ENCODE results near the gene CBX5.
"Not testable (repeated sequence)": the region's sequence is repeated elsewhere in the genome, so short reads cannot be mapped to it uniquely, and the experiment has no call there.

Gene CBX5

GRCh38 chr12:54294152-54294952, 14.4 kb upstream of the CBX5 start:
- peak; percentile 70 for DNase-seq

DNA sequence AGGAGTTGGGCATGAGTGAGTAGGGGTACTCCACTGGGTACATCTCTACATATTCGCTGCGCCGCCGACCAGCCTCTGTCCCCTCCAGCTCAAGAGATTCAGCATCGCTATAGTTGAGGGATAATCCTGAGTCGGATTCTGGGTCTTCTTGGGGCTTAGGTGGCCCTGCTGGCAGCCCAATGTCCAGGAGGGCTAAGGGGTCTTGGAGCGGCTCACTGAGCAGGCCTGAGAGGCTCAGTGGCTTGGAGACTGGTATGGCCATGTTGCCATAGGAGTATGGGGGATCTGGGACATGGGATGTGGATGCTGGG, 13.0 kb upstream of the CBX5 start:
- DNase-seq: no peak

DNA sequence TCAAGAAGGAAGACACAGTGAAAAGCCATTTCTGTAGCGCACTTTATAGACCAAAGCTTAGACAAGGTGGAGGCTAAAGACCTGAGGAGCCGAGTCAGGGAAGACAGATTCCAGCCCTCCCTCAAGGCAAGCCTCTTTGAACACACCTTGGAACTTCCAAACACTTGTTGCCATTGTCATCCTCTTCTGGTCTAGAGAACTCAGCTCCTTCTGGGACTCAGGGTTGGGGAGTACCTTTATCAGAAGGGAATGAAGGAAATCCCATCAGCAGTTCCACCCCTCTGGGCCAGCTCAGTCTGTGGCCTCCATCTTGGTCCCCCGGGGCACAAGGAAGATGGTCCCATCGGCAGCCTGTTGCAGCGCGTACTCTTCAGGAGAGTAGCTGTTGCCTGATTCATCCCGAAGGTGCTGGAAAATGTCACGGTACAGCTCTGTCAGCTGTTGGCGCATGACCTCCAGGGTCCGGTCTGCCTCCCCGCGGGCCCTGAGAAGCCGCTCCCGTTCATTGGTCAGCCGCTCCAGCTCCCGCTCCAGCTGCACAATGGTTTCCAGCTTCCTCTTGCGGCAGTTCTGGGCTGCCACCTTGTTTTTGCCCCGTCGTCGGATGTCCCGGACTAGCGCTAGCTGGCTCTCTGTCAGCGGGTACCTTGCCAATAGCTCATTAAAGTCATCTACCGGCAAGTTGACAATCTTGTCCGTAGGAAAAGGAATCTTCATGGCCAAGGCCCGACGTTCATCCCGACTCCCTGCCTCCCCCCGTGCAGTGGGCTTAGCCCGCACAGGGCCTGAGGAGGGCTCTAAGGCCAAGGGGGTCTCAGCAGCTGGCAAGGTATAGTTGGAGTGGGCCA, 12.4 kb upstream of the CBX5 start:
- no peak for DNase-seq

DNA sequence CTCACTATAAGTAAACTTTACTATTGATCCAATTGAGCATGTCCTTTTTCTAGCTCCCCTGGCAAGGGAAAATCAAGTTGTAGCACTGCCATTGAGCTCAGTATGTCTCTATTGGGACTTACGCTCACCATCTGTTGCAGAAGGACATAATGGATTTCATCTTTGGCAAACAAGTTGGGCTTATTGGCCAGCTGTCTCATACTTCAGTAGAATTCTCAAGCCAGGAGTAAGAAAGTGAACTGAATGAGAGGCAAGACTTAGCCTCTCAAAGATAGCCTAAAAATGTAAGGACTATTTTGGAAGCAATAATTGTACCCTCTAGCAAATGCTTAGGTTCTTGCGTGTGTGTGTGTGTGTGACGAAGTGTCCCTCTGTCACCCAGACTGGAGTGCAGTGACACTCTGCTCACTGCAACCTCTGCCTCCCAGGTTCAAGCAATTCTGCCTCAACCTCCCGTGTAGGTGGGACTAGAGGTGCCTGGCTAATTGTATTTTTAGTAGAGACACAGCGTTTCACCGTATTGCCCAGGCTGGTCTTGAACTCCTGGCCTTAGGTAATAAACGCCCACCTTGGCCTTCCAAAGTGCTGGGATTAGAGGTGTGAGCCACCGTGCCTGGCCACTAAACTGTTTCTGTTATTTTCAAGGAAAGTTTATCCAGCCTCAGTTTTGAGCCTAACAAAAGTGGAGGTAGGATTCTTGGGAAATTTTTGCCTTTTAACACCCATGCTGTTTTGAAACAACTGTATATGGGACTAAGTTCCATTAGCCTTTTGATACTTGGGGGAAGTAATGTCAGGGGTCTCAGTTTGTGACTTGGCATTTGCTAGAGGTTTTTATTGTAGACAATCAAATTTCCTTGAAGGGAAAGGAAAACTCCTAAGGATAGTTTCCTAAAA, 7.6 kb upstream of the CBX5 start:
- no peak for DNase-seq

- no peak for DNase-seq
Measured at GRCh38 chr12:54286042-54287030, 6.4 kb upstream of the CBX5 start.

DNA sequence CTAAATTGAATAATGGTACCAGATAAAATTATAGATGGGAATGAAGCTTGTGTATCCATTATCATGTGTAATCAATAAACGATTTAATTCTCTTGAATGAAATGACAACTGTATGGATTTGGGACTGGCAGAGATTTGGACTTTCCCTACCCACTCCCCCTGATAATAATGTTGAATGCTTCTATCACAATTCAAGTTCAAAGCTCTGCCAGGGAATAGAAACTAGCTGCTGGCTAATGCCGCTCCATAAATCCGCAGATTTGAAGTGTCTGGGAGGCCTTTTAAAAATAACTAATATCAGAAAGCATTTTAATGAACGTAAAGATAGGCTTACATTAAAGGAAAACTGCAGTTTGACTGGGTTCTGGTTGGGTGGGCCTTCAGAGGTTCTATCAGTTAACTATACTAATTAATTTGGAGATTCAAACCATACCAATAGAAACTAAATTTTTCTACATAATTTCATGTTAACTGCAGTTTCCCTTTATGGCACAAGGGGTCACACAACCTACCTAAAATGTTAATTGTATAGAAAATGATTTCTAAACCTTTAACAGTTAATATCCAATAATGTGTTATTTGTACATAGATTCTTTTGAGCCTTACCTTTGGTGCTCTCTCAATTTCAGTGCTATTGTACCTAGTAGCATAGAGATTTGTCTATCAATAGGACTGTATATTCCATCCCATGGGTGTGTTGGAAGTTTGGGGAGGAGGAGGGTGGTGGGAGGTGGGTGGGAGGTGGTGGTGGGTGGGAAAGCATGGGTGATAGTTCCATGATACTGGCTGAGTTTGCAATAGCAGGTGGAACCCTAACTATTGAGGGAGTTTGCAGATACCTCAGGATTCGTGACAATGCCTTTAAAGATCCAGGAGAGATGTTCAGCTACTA, 5.5 kb upstream of the CBX5 start:
- no peak for DNase-seq

DNA sequence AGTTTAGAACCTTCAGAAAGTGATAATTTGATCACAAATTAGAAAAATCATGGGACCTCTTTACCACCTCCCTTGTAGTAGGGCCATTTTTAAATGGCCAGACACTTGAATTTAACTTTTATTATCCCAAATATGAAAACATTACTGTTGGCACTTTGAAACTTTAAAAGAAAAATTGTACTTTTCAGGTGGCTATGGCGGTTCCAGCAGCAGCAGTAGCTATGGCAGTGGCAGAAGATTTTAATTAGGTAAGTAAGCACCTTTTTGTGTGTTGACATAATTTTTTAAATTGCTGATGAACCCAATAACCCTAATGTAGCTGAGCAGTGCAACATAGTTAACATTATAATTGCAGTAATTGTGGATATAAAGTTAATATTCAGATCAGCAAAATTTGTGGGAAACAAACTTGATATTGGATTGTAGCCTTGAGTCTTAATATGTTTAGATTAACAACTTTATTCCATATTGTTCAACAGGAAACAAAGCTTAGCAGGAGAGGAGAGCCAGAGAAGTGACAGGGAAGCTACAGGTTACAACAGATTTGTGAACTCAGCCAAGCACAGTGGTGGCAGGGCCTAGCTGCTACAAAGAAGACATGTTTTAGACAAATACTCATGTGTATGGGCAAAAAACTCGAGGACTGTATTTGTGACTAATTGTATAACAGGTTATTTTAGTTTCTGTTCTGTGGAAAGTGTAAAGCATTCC, 4.3 kb upstream of the CBX5 start:
- not testable (repeated sequence) for DNase-seq

GRCh38 chr12:54282949-54283593, 3.1 kb upstream of the CBX5 start:
- DNase-seq: peak; percentile 10

DNA sequence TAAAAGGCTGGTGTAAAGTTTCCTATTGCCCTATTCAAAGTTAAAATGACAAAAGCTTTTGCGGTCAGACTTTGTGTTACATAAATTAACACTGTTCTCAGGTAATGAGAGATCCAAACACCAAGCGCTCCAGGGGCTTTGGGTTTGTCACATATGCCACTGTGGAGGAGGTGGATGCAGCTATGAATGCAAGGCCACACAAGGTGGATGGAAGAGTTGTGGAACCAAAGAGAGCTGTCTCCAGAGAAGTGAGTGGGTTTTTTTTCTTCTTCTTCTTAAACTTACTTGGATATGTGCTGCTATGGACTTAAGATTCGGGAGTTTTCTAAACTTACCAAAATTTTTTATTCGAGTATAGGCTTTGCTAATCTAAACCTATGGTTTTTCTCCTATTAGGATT, 1.8 kb upstream of the CBX5 start:
- DNase-seq: not testable (repeated sequence)

DNA sequence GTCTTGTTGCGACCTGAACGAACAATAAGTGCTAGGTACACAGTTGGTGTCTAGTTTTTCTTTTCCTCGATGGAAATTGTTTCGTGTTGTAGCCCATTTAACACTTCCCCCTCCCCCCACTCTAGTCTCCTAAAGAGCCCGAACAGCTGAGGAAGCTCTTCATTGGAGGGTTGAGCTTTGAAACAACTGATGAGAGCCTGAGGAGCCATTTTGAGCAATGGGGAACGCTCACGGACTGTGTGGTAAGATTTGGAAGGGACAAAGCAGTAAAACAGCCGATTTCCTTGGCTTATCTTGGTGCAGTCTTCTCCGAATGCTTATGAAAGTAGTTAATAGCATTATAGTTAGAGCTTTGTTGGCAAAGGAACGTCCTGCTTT, 1.3 kb upstream of the CBX5 start:
- not testable (repeated sequence) for DNase-seq

GRCh38 chr12:54280468-54281260, 742 bp upstream of the CBX5 start, which contains the start of gene HNRNPA1:
HNRNPA1 (plus strand) TSS chr12:54280726; CDS start chr12:54280808, 82 bp downstream.
- peak; percentile 94 for DNase-seq

- DNase-seq: no peak
Measured at GRCh38 chr12:54279227-54279631, 693 bp downstream of the CBX5 start.

GRCh38 chr12:54277823-54278276, 2.1 kb downstream of the CBX5 start:
- DNase-seq: no peak

- no peak for DNase-seq
Measured at GRCh38 chr12:54276368-54276767, 3.6 kb downstream of the CBX5 start.

DNA sequence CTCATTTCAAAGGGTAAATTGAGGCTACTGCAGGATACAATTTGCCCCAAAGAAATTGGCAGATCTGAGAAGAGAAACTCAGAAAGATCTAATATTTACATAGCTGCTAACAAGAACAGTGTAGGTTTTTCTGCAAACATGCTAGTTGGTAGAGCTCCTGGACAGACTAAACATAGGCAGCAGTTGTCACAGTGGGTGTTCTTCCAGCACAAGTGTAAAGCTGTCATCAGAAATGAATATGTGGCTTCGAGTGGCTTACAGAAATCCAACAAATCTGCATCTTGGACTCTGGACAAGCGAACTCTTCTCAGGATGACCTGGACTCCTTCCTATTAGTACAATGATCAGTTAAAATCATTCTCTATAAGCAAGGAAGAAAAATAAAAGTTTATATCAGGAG, 5.9 kb downstream of the CBX5 start:
- no peak for DNase-seq

- DNase-seq: no peak
Measured at GRCh38 chr12:54272214-54272613, 7.7 kb downstream of the CBX5 start.

DNA sequence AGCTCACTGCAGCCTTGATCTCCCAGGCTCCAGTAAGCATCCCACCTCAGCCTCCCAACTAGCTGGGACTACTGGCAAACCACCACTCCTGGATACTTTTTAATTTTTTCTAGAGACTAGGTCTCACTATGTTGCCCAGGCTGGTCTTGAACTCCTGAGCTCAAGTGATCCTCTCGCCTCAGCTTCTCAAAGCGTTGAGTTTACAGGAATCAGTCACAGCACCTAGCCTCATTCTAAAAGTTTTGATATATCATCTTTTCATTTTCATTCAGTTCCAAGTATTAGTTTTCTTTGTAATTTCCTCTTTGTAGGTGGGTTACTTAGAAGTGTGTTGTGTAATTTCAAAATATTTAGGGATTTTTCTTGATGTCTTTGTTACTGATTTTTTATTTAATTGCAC, 9.6 kb downstream of the CBX5 start:
- DNase-seq: no peak

- DNase-seq: no peak
Measured at GRCh38 chr12:54266852-54267251, 13.1 kb downstream of the CBX5 start.

DNA sequence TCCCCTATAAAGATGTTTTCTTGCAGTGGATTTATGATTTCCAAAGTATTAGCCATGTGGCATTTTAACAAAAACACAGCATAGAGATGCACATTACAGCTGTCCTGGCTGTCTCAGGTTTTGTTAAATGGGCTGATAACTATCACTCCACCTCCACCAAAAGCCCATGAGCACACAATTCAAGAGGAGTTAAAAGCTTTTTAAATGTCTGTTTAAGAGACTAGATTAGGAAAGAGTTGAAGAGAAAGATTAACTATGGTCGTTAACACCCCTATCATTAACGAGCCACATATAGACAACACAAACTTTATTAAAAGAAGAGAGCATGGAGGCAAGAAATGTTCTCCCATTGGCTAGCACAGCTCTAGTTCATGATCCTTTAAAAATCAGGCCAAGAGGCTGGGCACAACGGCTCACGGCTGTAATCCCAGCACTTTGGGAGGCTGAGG, 14.5 kb downstream of the CBX5 start:
- no peak for DNase-seq
